ENCODE measurements around the gene CYP19A1. TPM values are rescaled to one million over a fixed set of nuclear protein-coding genes. Genes with fewer than 3 reads are reported as not detected.
"Not testable (repeated sequence)": the region's sequence is repeated elsewhere in the genome, so short reads cannot be mapped to it uniquely, and the experiment has no call there.

Gene CYP19A1
- total RNA-seq, 1 experiment from 2014 or later, result not detected

DNA sequence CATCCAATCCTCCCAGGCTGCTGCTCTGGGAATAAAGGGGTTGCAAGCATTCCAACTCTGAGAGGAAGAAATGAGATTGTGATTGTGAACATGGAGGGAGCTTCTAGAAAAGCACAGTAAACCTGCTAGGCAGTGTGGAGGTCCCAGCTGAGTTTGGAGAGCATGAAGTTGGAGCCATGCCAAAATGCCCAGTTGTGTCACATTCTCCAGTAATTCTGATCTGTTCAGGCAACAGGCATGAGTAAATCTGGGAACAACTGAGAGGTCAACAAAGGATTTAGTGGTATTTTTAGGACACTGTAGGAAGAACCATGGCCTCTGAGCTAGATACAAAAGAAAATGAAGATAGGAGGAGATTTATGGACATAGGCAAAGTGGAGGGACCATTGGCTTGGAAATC is 74.7 kb downstream of the CYP19A1 start:
- no peak for DNase-seq (ENCODE audit: low read depth)

DNA sequence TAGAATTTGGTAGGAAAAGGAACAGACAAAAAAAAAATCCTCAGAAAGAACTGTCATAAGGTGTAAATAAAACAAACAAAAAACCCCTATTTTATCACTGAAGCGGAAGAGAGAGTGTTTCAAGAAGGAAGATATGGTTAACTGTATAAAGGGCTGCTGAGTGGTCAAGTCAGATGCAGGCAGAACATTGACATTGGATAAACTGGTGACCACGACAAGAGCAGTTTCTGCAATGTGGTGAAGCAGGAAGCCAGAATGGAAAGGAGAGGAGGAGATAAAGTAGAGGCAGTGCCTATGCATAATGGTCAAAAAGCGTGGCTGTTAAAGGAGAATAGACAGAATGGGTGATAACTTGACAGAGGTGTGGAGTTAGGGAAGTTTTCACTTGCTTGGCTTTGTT is 75.3 kb downstream of the CYP19A1 start:
- no peak for DNase-seq (ENCODE audit: low read depth)

DNA sequence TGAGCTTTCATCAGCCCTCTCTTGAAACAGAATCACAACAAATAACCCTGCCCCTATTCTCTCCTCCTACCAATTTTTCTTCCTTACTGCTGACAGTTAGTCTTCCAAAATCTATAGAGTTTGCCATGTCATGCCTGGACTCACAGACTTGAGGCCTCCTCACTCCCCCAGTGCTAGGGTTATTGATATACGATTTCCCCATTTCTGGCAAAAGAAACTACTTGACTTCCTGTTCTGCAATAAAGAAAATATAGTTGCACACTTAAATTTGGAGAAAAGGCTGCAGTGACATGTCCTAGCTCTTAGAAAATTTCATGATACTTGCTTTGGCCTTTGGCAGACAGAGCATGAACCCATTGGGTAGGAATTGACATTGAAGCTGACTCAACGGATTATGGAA is 75.9 kb downstream of the CYP19A1 start:
- no peak for DNase-seq (ENCODE audit: low read depth)

DNA sequence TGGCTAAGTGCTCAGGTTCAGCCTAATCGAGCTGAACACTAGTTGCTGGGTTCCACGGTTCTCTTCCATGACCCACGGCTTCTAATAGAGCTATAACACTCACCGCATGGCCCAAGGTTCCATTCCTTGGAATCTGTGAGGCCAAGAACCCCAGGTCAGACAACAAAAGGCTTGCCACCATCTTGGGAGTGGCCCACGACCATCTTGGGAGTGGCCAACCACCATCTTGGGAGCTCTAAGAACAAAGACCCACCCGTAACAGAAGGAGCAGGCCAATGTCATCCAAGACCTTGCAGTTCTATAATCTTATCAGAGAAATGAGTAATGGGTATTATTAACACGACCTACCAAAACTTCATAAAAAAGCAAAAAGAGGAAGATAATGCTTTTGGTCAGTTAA is 77.3 kb downstream of the CYP19A1 start:
- not testable (repeated sequence) for DNase-seq (ENCODE audit: low read depth)

DNA sequence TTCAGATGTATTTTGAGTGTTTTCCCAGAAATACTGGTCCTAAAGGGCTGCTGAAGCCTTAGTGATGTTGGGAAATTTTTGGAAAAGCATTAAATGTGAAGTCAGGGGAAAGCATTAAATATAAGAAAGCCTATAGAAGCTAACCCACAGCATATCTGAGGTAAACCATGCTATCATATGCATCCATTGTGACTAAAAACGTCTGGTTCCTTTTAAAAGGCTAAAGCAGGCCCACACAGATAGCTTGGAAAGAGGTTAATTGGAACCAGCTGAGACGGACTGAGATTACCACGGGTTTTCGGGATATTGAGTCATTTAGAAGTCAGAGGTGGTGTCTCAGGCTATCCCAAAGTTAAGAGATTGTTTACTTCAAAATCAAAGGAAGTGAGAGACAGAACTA is 78.2 kb downstream of the CYP19A1 start:
- no peak for DNase-seq (ENCODE audit: low read depth)

DNA sequence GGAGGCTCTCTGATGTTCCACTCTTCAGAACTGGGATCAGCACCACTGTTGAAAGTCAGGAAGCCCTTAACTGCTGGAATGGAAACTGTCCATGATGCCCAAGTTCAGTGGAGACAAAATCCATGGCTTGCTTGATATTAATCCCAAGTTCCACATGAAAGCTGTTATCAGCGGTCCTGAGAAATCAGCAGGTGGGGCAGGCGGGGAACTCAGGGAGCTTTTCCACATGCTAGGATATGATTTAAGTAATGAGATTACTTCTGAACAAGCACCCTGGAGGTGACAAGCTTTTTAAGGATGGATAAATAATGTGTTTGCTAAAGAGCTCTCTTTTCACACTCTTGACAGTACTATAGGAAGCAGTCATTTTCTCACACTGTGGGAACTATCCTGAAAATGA is 82.9 kb downstream of the CYP19A1 start:
- DNase-seq (ENCODE audit: low read depth), result no peak

DNA sequence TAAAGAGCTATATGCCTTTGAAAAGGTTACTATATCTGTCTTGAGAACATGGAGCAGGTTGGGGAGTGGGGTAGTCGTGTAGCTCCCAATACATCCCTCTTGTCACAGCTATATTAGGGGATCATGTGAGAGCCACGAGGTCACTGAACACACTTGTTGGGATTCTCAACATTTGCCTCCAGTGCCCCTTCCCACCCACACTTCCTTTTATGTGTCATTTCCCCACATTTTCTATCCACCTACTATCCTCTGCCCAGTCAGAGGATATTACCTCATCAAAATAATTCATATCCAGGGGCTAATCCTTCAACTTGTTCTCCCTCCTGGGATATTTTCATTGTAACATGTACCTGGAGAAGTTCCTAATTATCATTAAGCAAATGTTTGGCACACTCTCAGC is 85.0 kb downstream of the CYP19A1 start:
- peak; percentile 51 for DNase-seq (ENCODE audit: low read depth)

DNA sequence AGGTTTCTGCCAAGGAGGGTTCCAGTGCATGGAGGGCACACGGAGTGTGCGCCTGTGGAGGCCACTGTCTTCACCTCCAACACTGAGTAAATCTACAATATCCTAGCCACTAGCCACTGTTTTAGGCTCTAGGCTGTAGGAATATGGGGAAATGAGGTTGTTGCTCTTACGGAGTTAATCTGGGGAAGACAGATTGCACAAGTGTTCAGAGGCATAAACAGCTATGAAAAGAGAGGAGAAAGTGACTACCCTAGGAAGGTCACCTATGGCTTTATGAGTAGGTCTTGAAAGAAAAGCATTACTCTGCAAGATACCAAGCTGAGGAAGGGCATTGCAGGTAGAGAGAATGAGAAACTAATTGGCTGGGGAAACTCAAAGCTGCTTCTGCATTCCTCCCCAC is 85.7 kb downstream of the CYP19A1 start:
- no peak for DNase-seq (ENCODE audit: low read depth)

DNA sequence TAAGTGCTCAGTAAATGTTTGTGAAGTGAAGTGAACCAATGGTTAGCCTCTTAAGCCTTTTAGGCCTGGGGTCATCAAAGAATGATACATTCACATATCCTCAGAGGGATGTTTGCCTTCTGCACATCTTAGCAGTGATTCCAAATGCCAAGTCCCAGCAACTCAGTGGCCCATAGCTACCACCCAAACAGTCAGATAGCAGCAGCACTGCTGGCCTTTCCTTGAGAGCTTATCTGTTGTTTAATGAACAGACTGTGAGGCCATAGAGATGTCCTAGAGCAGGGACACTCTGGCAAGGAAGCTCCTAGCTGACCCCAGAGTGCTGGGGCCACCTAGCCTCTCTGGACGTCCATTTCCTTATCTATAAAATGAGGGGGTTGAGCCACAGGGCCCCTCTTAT is 86.8 kb downstream of the CYP19A1 start:
- DNase-seq (ENCODE audit: low read depth), result no peak

DNA sequence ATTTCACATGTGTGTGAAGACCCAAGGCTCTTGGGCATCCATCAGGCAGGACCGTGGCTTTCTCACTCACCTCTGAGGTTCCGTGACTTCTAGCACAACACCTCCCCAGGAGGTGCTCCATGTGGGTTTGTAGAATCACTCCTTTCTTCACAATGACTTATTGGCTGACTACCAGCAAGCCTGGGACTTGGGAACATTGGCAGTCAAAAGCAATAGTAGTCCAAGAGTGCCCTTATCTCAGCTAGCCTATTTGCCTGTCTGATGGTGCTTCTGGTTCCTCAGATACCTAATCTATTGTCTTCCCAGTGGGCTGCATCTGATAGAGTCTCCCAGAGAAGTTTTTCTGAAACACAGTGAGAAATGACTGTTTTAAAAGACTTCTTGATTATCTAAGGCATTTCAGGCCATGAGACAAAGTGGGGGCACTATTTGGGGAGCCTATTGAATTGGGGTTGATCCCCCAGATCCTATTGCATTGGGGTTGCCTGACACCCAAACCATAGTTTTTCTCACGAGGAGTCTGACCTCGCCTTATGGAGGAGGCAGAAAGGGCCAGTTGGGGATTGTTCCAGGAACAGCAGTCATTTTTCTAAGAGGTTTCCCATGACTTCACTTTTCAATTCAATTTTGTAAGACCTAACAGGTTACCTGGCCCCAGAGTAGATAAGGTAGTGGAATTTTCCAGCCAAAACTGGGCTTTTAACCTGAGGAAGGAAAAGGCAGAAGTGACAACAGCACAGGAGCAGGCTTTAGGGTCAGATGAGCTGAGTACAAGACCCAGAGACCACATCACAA is 88.0 kb downstream of the CYP19A1 start:
- DNase-seq (ENCODE audit: low read depth), result no peak

DNA sequence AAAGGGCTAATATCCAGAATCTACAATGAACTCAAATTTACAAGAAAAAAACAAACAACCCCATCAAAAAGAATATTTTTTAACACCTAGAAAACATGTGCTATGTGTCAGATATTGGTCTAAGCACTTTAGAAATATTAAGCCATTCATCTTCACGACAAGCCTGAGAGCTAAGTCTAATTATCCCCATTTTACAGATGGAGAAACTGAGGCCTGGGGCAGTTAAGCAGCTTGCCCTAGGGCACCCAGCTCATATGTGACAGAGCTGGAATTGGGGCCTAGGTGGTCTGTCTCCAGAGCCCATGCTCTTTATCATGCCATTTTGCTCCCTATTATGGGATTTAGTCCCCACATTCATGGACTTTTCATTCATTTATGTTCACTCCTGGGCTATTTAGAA is 92.8 kb downstream of the CYP19A1 start:
- DNase-seq (ENCODE audit: low read depth), result no peak

DNA sequence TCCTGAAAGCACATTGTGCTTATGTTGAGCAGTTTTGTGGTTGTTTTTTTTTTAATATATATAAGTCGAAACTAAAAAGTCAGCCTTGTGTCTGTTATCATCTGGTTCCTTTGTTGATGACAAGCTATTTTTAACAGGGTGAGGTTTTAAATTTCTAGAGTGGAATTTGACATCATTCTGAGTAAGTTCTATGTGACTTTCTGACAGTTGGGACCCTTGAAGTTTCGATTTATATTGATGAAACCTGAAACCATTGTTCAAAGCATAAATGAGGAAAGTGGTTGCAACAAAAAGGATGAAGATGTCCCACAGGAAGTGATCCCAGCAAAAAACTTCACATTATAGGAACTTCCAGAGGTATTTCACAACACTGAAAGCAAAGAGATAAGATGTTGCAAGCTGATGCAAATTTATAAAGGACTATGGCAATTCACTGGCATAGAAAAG is 94.0 kb downstream of the CYP19A1 start:
- DNase-seq (ENCODE audit: low read depth), result no peak

DNA sequence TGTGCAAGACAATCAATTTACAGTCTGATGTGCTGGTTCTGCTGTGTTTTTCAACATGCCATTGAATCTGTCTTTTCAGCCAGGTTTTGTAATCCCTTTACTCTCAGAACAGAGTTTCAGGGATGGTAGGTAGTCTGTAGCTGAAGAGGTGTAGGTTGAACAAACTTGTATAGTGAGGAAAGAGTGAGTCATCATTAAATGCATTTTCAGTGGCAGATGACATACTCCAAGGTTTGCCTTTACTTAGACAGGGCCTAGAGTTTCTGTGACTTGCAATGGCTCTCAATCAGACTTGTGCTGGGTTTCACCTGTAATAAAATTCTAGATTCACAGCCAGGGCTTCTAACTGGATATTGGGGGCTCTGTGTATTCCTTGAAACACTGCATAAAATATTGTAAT is 94.6 kb downstream of the CYP19A1 start:
- peak; percentile 53 for DNase-seq (ENCODE audit: low read depth)

DNA sequence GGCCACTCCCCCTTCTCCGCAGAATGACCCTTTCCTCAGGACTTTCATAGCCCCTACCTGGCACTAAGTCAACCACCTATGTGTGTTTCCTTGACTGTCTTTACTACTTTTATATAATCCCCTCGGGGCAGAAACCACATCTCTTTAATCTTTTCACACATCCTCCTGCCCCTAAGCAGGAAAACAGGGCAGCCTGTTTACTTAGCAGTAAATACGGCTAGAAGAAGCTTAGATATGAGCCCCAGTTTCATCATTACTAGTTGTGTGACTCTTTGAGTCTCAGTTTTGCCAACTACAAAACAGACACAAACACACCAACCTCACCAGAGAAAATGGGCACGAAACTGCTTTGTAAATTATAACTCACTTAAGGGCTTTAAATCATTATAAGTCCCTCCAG is 98.3 kb downstream of the CYP19A1 start:
- DNase-seq (ENCODE audit: low read depth), result no peak

DNA sequence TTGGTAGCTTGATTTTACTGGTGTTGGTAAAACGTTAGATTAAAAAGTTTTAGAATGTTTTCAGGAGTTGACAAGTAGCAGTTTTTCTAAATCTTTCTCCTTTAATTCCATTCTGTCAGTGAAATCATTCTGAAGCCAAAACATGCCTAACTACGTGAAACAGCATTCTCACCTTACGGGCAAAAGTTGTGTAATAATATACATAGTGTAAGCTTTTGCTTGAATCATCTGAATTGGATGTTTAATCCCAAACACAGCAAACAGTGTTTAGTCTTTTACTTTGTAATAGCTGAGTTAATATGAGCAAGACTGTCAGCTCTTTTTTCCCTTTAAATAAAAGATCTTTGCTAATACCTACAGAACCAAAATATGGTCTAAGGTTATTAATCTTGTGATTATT is 100.6 kb downstream of the CYP19A1 start:
- no peak for DNase-seq (ENCODE audit: low read depth)

DNA sequence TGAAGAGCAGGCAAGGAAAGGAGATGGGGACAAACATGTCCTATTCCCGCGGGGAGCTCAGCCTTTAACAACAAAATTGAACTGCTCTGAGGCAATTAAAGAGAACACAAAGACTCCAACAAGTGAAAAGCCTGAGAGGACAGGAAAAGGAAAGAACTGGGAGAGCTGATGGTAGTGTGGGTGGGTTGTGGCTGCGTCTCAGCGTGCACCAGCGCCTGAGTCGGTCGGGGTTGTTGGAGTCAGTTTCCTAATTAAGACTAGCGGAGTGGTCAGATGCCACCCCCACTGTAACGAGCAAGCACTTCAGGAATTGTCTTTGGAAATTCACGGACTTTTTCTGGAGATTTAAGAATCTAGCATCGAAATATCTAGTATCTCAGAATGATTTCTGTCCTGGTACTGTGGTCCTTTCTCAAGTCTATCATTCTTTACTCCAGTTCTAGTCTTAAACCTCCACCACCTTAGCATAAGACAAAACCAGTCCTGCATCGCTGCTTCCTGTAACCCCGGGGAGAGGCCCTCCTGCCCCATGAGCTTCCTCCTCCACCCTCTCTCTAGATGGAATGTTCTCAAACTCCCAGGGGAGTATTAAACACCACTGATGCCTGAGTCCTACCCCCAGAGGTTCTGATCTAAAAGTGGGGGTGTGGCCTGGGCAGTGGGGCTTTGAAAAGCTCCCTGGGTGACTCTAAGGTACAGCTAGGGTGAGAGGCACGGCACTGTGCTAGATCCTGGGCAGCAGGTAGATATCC is 104.0 kb downstream of the CYP19A1 start:
- DNase-seq (ENCODE audit: low read depth), result no peak

DNA sequence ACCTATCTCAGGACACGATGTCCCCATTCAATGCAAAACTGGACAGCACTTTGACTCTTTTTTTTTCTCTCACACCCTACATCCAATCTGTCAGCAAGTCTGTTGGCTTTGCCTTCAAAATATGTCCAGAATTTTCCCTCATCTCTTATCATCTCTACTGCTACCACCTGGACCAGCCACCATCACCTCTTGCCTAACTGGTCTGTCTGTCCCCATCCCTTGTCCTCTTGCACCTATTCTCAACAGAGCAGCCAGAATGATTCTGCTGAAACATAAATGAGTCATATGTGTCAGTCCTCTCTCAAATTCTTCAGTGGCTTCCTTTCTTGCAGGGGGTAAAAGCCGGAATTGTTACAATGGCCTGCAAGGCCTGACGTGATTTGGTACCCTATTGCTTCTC is 105.8 kb downstream of the CYP19A1 start:
- DNase-seq (ENCODE audit: low read depth), result peak; percentile 13

DNA sequence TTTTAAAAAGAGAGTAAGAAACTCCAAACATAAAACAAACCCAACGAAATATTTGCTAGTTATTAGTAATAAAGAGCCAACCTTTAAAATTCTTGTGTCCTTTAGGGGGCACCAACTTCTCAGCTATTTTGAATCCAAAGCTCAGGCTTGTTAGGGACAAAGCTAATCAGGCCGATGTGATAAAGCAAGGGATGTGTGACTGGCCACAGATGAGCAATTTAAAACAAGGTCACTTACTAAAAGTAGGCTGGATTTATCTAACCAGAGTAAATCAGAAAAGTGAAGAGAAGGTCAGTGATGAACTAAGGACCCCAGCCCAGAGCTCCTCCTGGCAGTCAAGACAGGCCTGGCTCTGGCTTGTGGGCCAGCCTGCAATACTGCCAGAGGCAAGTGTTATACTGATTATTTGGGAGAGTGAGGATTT is 108.5 kb downstream of the CYP19A1 start:
- peak; percentile 10 for DNase-seq (ENCODE audit: low read depth)

DNA sequence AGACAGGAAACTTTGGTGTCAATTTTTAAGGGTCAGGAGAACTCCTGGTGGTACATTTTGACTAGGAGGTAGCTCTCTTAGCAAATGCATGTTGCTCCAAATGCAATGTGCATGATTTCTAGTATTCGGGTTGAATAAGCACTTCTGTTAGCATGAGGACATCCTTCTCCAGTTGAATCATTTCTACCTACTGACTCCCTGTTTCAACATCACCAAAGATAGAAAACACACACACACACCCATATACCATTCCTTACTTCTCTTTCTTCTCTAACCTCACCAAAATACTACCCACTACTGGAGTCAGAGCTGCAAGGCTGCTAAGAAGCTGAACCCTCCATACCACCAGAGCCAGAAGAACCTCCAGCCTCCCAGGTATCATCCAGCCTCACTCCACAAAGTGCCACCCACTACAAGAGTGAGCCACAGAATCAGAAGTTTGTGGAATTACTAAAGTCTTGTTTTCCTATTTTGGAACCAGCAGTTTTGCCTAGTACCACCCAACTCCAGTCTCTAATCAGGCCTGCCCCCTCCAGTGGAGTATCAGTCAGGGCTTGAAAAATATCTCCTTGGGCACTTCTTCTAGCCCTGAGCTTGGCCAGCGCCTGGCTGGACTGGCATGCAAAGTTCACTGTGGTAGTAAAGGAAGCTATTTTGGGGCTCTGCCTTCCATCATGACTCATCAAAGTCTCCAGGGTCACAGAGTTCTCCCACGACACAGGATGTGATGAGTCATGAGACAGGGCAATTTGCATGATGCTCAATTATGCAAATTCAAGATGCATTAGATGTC is 110.3 kb downstream of the CYP19A1 start:
- peak; percentile 88 for DNase-seq (ENCODE audit: low read depth)

DNA sequence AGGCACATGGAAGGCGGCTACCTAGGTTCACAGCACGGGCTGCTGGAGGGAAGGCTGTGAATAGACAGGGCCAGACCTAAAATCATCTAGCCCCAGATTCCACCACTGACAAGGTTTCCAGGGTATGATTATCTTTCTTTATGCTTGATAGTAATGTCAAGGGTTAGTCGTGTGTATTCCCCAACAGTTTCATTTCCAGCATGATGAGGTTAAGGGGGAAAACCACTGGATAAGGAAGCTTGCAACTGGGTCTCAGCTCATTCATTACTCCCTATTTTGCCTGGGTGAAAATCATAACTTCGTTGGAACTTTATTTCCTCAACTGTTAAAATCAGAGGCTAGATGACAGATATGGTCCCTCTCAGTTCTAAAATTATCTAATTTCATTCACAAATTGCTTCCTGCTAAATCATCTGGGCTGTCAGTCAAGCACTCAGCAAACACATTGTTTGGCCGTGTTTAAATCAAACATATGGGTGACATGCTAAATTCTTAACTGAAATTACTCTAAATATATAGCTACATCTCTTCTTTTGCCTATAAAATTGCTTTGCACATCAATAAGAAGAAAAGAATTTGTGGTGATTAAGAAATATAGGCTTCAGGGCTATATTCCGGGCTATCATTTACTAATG is 111.7 kb downstream of the CYP19A1 start:
- no peak for DNase-seq (ENCODE audit: low read depth)

DNA sequence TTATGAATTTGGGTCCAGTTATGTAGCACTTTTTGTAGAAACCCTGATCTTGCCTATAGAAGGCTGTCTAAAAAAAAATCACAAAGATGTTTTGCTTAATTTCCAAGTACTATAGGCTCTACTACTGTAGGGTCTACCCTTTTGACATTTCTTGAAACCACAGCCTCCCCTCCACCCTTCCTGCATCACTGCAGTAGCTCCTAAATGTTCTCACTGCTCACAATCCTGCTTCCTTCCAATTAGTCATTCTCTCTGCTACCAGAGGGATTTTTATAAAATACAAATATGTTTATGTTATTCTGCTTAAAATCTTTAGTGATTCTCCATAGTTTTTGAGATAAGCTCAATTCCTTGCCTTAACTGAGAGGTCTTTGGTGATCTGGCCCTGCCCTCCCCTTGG is 114.0 kb downstream of the CYP19A1 start:
- peak; percentile 58 for DNase-seq (ENCODE audit: low read depth)

Measured in HT1080 (cell line).